ENCODE data around the gene KCND2.

The KCND2 gene

DNA sequence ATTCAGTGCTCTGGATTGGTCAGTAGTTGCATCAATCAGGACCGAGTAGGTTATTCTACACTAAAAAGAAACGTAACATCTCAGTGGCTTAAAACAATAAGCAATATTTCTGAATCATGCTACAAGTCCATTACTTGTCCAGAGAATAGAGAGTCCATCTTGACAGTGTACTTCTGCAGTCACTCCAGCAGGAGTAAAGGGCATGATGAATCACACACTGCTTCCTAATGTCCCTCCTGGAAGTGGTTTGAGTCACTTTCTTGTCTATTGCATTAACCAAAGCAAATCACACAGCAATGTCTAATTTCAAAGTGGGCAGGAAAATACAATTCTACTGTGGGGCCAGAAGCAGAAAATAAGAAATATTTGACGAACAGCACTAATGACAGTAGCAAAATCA lies 460.2 kb downstream of the KCND2 start:
- TF ChIP-seq CTCF (conservative IDR thresholded peaks at IDR 0.05), result no peak; the same call in 1 of the 2 replicates
- TF ChIP-seq ZFX (IDR thresholded peaks at IDR 0.05), result no peak
- H3K27ac ChIP-seq, result no peak overlapping the region; the same call in 1 of the 2 replicates

DNA sequence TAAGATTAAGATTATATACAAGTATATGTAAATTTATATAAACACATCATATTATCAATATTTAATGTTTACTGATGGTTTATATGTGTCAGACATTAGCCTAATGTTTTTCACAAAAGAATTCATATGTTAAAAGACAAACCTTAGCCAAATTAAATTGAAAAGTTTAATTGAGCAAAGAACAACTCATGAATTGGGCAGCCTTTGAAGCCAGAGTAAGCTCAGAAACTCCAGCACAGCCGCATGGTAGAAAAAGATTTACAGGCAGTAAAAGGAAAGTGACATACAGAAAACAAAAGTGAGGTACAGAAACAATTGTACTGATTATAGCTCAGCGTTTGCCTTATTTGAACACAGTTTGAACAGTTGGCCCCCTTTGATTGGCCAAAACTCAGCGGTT lies 460.9 kb downstream of the KCND2 start:
- H3K27ac ChIP-seq, result no peak overlapping the region
- TF ChIP-seq ZFX (IDR thresholded peaks at IDR 0.05), result no peak
- TF ChIP-seq CTCF (conservative IDR thresholded peaks at IDR 0.05), result no peak

DNA sequence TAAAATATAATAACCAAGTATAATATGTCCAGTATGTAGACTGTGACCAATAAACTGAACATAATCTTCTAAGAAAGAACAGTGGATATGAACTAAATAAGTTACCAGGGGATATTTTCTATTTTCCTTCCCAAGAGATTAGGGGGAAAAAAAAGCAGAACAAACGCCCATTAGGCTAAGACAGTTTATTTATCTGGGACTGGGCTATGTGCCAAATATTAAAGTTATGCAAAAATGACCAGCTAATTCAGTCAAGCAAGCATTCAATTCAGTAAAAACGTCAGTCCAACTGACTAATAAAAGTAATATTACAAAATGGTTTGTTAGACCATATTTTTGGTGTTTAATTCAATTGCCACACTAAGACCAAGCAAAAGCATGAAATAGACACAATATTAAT lies 462.8 kb downstream of the KCND2 start:
- no peak overlapping the region for H3K27ac ChIP-seq
- no peak for TF ChIP-seq ZFX (IDR thresholded peaks at IDR 0.05)
- TF ChIP-seq CTCF (conservative IDR thresholded peaks at IDR 0.05), result no peak

- TF ChIP-seq CTCF (conservative IDR thresholded peaks at IDR 0.05) (no peak), ZFX (IDR thresholded peaks at IDR 0.05) (no peak)
- H3K27ac ChIP-seq, result no peak overlapping the region
Observed at GRCh38 chr7:120738816-120739215, 465.8 kb downstream of the KCND2 start.

- TF ChIP-seq CTCF (conservative IDR thresholded peaks at IDR 0.05), result no peak
- no peak for TF ChIP-seq ZFX (IDR thresholded peaks at IDR 0.05)
- no peak overlapping the region for H3K27ac ChIP-seq
Observed at GRCh38 chr7:120740348-120740747, 467.4 kb downstream of the KCND2 start.

DNA sequence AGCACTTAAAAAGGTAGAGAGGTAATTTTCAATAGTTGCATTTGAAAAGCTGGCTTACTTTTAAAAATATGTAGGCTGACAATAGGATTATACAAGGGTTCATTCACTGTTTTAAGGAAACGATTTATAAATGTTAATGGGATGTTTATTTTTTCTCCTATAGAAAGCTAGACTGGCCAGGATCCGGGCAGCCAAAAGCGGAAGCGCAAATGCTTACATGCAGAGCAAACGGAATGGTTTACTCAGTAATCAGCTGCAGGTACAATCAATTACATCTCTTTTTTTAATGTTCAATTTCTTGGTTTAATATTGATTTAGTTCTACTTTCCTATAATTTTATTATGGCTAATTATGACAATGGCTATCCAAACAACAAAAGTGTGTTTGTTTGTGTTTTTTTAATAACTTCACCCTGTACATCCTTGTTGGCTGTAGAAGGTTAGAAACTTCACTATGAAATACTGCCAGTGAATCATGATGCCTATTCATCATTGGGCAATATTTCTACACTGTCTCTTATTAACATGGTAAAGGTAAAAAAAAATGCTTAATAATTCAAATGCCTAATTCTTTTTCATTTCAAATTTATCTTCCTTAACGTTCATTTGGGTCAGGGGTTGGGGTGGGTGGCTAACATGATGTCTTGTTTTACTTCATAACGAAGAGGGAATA lies 468.5 kb downstream of the KCND2 start:
- no peak for TF ChIP-seq CTCF (conservative IDR thresholded peaks at IDR 0.05)
- no peak for TF ChIP-seq ZFX (IDR thresholded peaks at IDR 0.05)
- H3K27ac ChIP-seq, result no peak overlapping the region

DNA sequence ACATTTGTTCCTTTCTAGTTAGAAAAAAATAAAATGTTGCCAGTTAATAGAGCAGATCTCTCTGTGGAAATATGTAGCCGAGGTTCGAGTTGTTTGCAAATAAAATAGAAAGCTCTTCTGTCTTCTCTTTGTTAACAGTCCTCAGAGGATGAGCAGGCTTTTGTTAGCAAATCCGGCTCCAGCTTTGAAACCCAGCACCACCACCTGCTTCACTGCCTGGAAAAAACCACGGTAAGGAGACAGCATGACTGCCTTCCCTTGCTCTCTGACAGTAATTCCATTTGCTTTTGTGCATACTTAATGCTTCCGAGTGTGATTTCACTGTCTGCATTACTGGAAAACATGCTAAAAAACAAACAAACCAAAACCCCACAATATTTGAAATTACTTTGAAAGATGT lies 469.4 kb downstream of the KCND2 start:
- no peak for TF ChIP-seq CTCF (conservative IDR thresholded peaks at IDR 0.05)
- no peak for TF ChIP-seq ZFX (IDR thresholded peaks at IDR 0.05)
- H3K27ac ChIP-seq, result no peak overlapping the region

All from C4-2B (cell line).